Esophagus squamous epithelium (tissue), 5 donors: ENCODE measurements around the gene RUNDC3A. TPM values are rescaled to one million over a fixed set of nuclear protein-coding genes. Genes with fewer than 3 reads are reported as not detected.

ENCODE experiments used
- DNase-seq: peaks from one replicate; lab custom pipeline; 2025; lab: John Stamatoyannopoulos, UW
- H3K27ac ChIP-seq, 4 donors: fragments of 200-600 bp; sonication (generic); one replicate each; pipeline ENCODE4 v1.5.1; 2016 to 2019; ENCODE audit warnings: mild to moderate bottlenecking in 1 of 4
- H3K27me3 ChIP-seq, 4 donors: fragments of 200-600 bp; sonication (generic); 1 replicate in 3 of 4; 2 replicates in 1 of 4; pipeline versions ENCODE4 v1.5.1 to v1.6.0; 2017 to 2021; ENCODE audit warnings: antibody characterized with exemption in 1 of 4
- H3K36me3 ChIP-seq, 3 donors: fragments of 200-600 bp; sonication (generic); one replicate each; pipeline ENCODE4 v1.5.1; 2016 to 2019
- H3K4me1 ChIP-seq, 3 donors: fragments of 200-600 bp; sonication (generic); one replicate each; pipeline ENCODE4 v1.5.1; 2017 to 2019
- H3K4me3 ChIP-seq, 4 donors: fragments of 200-600 bp; sonication (generic); 1 replicate in 3 of 4; 2 replicates in 1 of 4; pipeline ENCODE4 v1.5.1; 2016 to 2019; ENCODE audit warnings: mild to moderate bottlenecking in 2 of 4, moderate library complexity in 1 of 4
- H3K9me3 ChIP-seq, 3 donors: fragments of 200-600 bp; sonication (generic); one replicate each; pipeline ENCODE4 v1.5.1; 2016 to 2019
- CTCF ChIP-seq, 6 experiments: fragments of 450-650 bp in 4 of 6; fragments of 200-600 bp in 2 of 6; sonication (generic) in 2 of 6; IDR thresholded peaks; one replicate each; pipeline ENCODE4 v1.5.1; 2016 to 2019; ENCODE audit warnings: antibody characterized with exemption in 6 of 6, mild to moderate bottlenecking in 4 of 6, moderate library complexity in 4 of 6
- POLR2A ChIP-seq, 4 donors: fragments of 450-650 bp; IDR thresholded peaks; one replicate each; pipeline ENCODE4 v1.6.1; 2017; ENCODE audit warnings: antibody characterized with exemption in 4 of 4, mild to moderate bottlenecking in 4 of 4, moderate library complexity in 3 of 4
- WGBS, 2 donors: methylation state at CpG; one replicate each; pipeline ENCODE4 v1.1.5; 2018; 5-methylcytosine and 5-hydroxymethylcytosine counted together
- intact Hi-C: fragments of 100-400 bp; cut with DNase I; formaldehyde crosslinking; loops from one replicate; pipeline ENCODE4 v1.15.0; 2022
- total RNA-seq, 4 donors: library from RNA; depleted of rRNA; stranded (reverse); fragments of >200 nt; gene quantifications; one replicate each; pipeline ENCODE4 v1.1.0, GENCODE V29; 2016
- donor health status: DM: yes; HTN: yes; CAD: no.

Gene RUNDC3A
- total RNA-seq, 4 donors from 2014 or later = 0.23 to 1.1 (median 0.81) TPM

- no peak overlapping the region for H3K4me3 ChIP-seq
- H3K27ac ChIP-seq = no peak overlapping the region
- no peak for TF ChIP-seq CTCF (IDR thresholded peaks at IDR 0.05)
- no peak for TF ChIP-seq POLR2A (IDR thresholded peaks at IDR 0.05)
- no peak for DNase-seq
- H3K36me3 ChIP-seq = peaks cover 32 to 53% (median 35%) of the 10 kb centered on the region in 3 donors
- intact Hi-C loops = no loop called here
- H3K27me3 ChIP-seq = no peaks in the 10 kb centered on the region
- whole genome bisulfite sequencing, 2 donors = 73% methylated on average over 10 of the region's 36 CpGs; no CpG with 5 or more reads in 1 of the 2 donors
- H3K4me1 ChIP-seq = peaks cover 16 to 44% (median 18%) of the 10 kb centered on the region in 3 donors
- H3K9me3 ChIP-seq = no peaks in the 10 kb centered on the region
These were observed 43.8 kb downstream of the RUNDC3A start for GRCh38 chr17:44351961-44352827.

- no peaks in the 10 kb centered on the region for H3K27me3 ChIP-seq
- TF ChIP-seq CTCF (IDR thresholded peaks at IDR 0.05) (no peak), POLR2A (IDR thresholded peaks at IDR 0.05) (no peak)
- H3K4me3 ChIP-seq = peak overlapping the region in 3 of 4 donors; percentile 30 to 60 (median 43)
- WGBS, 2 donors = 50 to 73% methylated on average over 8 to 10 of the region's 22 CpGs
- peaks cover 32 to 53% (median 35%) of the 10 kb centered on the region in 3 donors for H3K36me3 ChIP-seq
- H3K27ac ChIP-seq = peak overlapping the region in 3 of 4 donors; percentile 10 to 60 (median 58)
- no peaks in the 10 kb centered on the region for H3K9me3 ChIP-seq
- peaks cover 14 to 36% (median 16%) of the 10 kb centered on the region in 3 donors for H3K4me1 ChIP-seq
- no peak for DNase-seq
- intact Hi-C loops = no loop called here
These were observed 44.6 kb downstream of the RUNDC3A start for GRCh38 chr17:44352828-44353671.

- Histone ChIP-seq H3K9me3 (no peaks in the 10 kb centered on the region), H3K27me3 (no peaks in the 10 kb centered on the region), H3K36me3 (peaks cover 32 to 48% (median 35%) of the 10 kb centered on the region in 3 donors), H3K4me1 (peaks cover 8 to 28% (median 10%) of the 10 kb centered on the region in 3 donors), H3K4me3 (peak overlapping the region in 3 of 4 donors; percentile 30 to 60 (median 43)), H3K27ac (peak overlapping the region in 3 of 4 donors; percentile 21 to 60 (median 58))
- TF ChIP-seq POLR2A (IDR thresholded peaks at IDR 0.05) (no peak), CTCF (IDR thresholded peaks at IDR 0.05) (no peak)
- intact Hi-C loops = no loop called here
- DNase-seq = no peak
- WGBS, 2 donors = 67% methylated on average over 3 of the region's 98 CpGs; no CpG with 5 or more reads in 1 of the 2 donors
These were observed 45.4 kb downstream of the RUNDC3A start for GRCh38 chr17:44353672-44354331.

DNA sequence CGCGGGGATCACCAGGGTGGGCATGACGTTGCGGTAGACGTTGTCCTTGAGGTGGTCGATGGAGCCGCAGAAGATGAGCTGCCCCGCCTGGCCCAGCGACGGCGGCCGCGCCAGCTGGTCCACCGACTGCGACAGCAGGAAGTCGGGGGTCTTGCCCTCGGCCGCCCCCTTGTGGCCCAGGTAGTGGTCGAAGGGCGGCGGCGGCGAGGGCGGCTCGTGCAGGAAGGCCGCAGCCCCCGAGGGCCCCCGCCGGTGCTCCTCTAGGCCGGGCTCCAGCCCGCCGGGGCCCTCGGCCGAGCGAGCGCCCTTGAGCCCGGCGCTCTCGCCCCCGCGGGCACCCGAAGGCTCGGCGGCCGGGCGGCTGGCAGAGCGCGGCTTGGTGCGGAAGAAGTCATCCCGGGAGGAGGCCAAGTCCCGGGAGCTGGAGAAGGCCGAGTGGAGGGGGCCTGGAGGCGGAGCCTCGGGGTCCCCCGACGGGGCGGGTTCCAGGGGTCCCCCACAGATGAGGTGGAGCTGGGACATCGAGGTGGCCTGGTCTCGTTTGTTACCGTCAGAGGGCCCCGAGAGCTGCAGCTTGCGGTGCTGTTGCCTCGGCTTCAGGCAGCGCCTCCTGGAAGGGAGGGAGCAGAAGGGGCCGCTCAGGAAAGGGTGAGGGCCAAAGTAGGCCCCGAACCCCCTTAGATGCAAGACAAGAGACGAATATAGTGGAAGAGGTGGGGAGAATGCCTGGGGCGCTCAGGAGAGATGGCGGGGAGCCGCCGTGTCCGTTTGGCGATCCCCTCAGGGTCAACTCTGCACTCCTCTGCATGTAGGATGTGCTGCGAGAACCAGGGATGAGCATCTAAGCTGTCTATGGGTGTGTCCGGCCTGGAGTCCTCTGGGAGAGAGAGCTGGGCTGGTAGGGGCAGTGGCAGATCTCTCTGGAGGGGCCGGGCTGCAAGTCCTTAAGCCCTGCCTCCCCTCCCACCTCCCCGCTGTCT, 46.5 kb downstream of the RUNDC3A start:
- intact Hi-C loops = no loop called here
- 66 to 68% methylated on average over 11 to 13 of the region's 77 CpGs for WGBS, 2 donors
- Histone ChIP-seq H3K27me3 (no peaks in the 10 kb centered on the region), H3K4me1 (peaks cover 0 to 18% (median 4%) of the 10 kb centered on the region in 3 donors), H3K27ac (no peak overlapping the region), H3K36me3 (peaks cover 28 to 37% (median 32%) of the 10 kb centered on the region in 3 donors), H3K9me3 (no peaks in the 10 kb centered on the region), H3K4me3 (peak overlapping the region in 2 of 4 donors; percentile 43 to 60)
- no peak for DNase-seq
- peak in 4 of 6 experiments; percentile 12 to 37 (median 20) for TF ChIP-seq CTCF (IDR thresholded peaks at IDR 0.05)
- no peak for TF ChIP-seq POLR2A (IDR thresholded peaks at IDR 0.05)
